HFFc6 (cell line): ENCODE measurements around the gene NTN3. TPM values are rescaled to one million over a fixed set of nuclear protein-coding genes. Genes with fewer than 3 reads are reported as not detected.

Experiments used
- DNase-seq: peaks from one replicate; pipeline ENCODE4 v3.0.0-alpha.2; 2018
- H3K27ac Mint-ChIP-seq: 2 replicates; pipeline ENCODE4 v1.8.0; 2020; ENCODE audit warnings: mild to moderate bottlenecking, mixed read lengths
- H3K27me3 Mint-ChIP-seq: 2 replicates; pipeline ENCODE4 v1.8.0; 2021; ENCODE audit warnings: mild to moderate bottlenecking, moderate library complexity, mixed read lengths; ENCODE audit not compliant: insufficient read depth
- H3K36me3 Mint-ChIP-seq: 2 replicates; pipeline ENCODE4 v1.8.0; 2021; ENCODE audit warnings: low read depth, mixed read lengths
- H3K4me1 Mint-ChIP-seq: 2 replicates; pipeline ENCODE4 v1.8.0; 2020; ENCODE audit warnings: low read depth, mixed read lengths
- H3K4me3 Mint-ChIP-seq: 2 replicates; pipeline ENCODE4 v1.8.0; 2020; ENCODE audit warnings: mild to moderate bottlenecking, moderate library complexity, mixed read lengths
- H3K9me3 Mint-ChIP-seq: 2 replicates; pipeline ENCODE4 v1.8.0; 2020; ENCODE audit warnings: mild to moderate bottlenecking, mixed read lengths
- total RNA-seq, 6 experiments: library from RNA; stranded (reverse); fragmentation: NEBNext Ultra II Directional; extraction: Animal tissue kit (Norgen Biotek cat#: 25700); gene quantifications; 2 replicates in 1 of 6; 3 replicates in 5 of 6; pipeline ENCODE4 v1.2.3, GENCODE V29; 2021
- TF ChIP-seq, protein P1 (sequence below): fragments of 200-600 bp; sonication (generic); IDR thresholded peaks from 2 replicates; pipeline ENCODE4 v1.5.0; 2021; ENCODE audit warnings: antibody characterized with exemption, mild to moderate bottlenecking

Gene NTN3
- total RNA-seq, 6 experiments from 2014 or later, result 0.22 to 0.47 (median 0.33) TPM

GRCh38 chr16:2514333-2515179 is 43.5 kb downstream of the NTN3 start:
- no peak for DNase-seq
- H3K4me1 Mint-ChIP-seq, result peaks cover 62% of the 10 kb centered on the region
- H3K27me3 Mint-ChIP-seq, result peaks cover 10% of the 10 kb centered on the region
- H3K4me3 Mint-ChIP-seq, result peak overlapping the region; percentile 93
- H3K9me3 Mint-ChIP-seq, result no peaks in the 10 kb centered on the region
- peaks cover 23% of the 10 kb centered on the region for H3K36me3 Mint-ChIP-seq
- peak overlapping the region; percentile 93 for H3K27ac Mint-ChIP-seq
- TF ChIP-seq, protein P1, sequence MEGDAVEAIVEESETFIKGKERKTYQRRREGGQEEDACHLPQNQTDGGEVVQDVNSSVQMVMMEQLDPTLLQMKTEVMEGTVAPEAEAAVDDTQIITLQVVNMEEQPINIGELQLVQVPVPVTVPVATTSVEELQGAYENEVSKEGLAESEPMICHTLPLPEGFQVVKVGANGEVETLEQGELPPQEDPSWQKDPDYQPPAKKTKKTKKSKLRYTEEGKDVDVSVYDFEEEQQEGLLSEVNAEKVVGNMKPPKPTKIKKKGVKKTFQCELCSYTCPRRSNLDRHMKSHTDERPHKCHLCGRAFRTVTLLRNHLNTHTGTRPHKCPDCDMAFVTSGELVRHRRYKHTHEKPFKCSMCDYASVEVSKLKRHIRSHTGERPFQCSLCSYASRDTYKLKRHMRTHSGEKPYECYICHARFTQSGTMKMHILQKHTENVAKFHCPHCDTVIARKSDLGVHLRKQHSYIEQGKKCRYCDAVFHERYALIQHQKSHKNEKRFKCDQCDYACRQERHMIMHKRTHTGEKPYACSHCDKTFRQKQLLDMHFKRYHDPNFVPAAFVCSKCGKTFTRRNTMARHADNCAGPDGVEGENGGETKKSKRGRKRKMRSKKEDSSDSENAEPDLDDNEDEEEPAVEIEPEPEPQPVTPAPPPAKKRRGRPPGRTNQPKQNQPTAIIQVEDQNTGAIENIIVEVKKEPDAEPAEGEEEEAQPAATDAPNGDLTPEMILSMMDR, result no peak

- Mint-ChIP-seq H3K4me1 (peaks cover 68% of the 10 kb centered on the region), H3K9me3 (no peaks in the 10 kb centered on the region), H3K27me3 (peaks cover 14% of the 10 kb centered on the region), H3K36me3 (peaks cover 29% of the 10 kb centered on the region), H3K27ac (peak overlapping the region; percentile 93), H3K4me3 (peak overlapping the region; percentile 93)
- TF ChIP-seq, protein P1, result no peak
- DNase-seq, result no peak
These were observed 44.2 kb downstream of the NTN3 start for GRCh38 chr16:2515180-2515851.

GRCh38 chr16:2516391-2517240 is 45.5 kb downstream of the NTN3 start:
- Mint-ChIP-seq H3K27me3 (peaks cover 22% of the 10 kb centered on the region), H3K9me3 (no peaks in the 10 kb centered on the region), H3K4me1 (peaks cover 66% of the 10 kb centered on the region), H3K27ac (peak overlapping the region; percentile 78), H3K36me3 (peaks cover 34% of the 10 kb centered on the region), H3K4me3 (peak overlapping the region; percentile 93)
- no peak for DNase-seq
- TF ChIP-seq, protein P1, result no peak

DNA sequence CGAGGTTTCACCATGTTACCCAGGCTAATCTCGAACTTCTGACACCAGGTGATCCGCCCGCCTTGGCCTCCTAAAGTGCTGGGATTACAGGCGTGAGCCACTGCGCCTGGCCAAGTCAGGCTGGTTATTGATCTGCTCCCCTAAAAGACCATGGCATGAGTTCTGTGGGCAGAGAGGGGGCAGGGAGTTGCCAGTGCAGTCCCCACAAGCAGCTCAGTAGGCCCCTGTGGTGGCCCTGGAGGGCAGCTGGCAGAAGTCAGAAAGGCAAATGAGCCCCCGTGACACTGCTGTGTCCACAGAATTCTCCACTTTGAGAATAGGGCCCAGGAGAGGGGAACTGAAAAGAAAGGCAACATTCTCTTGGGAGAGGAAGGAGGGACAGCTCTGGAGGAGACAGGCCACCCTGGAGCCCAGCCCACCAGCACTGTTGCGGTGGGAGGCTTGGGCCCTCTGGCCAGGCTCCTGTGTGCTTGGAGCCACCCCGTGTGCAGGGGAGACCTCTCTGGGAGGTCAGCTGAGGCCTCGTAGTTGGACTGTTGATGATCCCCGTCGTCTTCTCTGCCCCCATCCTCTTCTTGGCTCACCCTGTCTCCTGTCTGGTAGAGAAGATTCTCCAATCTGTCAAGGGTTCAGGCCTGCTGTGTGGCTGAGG is 47.0 kb downstream of the NTN3 start:
- H3K4me1 Mint-ChIP-seq, result peaks cover 53% of the 10 kb centered on the region
- peak overlapping the region; percentile 18 for H3K27ac Mint-ChIP-seq
- H3K27me3 Mint-ChIP-seq, result peaks cover 26% of the 10 kb centered on the region
- TF ChIP-seq, protein P1, result no peak
- DNase-seq, result no peak
- H3K4me3 Mint-ChIP-seq, result peak overlapping the region; percentile 17; the same call in 1 of the 2 replicates
- H3K36me3 Mint-ChIP-seq, result peaks cover 34% of the 10 kb centered on the region
- H3K9me3 Mint-ChIP-seq, result no peaks in the 10 kb centered on the region
